GM18526 (cell line): ENCODE data around the gene PTPRT.

ENCODE experiments used
- POLR2A ChIP-seq: IDR thresholded peaks from 3 replicates; pipeline ENCODE4 v1.6.1; 2011; ENCODE audit not compliant: insufficient read length; ENCODE audit errors: extremely low read depth

PTPRT gene

GRCh38 chr20:42556575-42556974 is 633.1 kb downstream of the PTPRT start:
- TF ChIP-seq POLR2A = no peak

DNA sequence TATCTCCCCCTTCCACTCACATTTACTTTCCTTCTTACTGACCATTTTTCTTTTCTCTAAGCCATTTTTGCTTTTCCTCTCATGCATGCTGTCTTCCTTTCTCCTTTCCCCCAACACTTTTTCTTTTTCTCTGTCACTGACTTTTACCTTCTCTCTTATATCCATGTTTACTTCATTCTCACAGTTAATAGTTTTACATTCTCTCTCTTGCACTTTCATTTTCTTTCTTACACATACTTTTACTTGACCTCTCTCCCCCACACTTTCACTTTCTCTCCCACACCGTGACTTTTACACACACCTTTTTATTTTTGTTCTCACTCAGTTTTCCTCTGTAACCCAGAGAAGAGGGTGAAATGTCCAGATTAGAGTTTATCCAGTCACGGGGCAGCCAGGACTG is 636.3 kb downstream of the PTPRT start:
- no peak for TF ChIP-seq POLR2A

DNA sequence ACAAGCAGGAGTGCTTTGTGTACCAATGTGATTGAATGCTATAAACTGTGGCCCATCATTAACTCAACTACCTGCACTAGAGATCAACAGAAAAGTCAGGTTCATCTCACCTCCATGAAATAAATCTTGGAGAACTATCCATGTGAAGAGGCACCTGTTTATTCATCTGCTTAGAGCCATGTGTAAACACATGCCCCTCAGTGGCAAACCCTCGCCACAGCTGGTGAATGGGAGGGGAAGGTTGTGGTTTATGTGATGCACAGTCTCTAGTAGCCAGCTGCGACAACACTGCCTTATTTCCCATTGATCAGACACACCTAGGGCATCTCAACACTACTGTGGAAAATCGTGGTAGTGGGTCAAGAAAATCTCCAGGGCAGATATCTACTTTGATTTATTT is 640.2 kb downstream of the PTPRT start:
- no peak for TF ChIP-seq POLR2A

GRCh38 chr20:42544926-42545325 is 644.8 kb downstream of the PTPRT start:
- TF ChIP-seq POLR2A = no peak

GRCh38 chr20:42532831-42533230 is 656.9 kb downstream of the PTPRT start:
- no peak for TF ChIP-seq POLR2A

DNA sequence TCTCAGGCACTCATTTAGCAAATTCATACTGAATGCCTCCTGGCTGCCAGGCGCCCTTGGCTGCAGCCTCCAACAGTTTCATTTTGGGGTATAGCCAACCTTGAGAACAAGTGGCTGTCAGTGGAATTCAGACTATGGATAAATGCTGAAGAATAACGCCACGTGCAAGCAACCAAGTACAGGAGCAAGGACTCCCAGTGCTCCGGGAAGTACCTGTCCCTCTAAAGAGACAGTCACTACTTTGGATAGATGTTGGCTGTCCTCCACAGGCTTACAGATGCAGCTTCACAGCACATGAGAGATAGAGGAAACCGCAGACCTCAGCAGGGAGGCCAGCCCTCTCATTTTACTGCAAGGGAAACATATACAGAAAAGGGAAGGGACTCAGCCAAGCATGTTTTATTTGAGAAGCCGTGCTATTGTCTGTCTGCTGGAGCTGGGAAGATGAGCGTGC is 658.2 kb downstream of the PTPRT start:
- TF ChIP-seq POLR2A = no peak

DNA sequence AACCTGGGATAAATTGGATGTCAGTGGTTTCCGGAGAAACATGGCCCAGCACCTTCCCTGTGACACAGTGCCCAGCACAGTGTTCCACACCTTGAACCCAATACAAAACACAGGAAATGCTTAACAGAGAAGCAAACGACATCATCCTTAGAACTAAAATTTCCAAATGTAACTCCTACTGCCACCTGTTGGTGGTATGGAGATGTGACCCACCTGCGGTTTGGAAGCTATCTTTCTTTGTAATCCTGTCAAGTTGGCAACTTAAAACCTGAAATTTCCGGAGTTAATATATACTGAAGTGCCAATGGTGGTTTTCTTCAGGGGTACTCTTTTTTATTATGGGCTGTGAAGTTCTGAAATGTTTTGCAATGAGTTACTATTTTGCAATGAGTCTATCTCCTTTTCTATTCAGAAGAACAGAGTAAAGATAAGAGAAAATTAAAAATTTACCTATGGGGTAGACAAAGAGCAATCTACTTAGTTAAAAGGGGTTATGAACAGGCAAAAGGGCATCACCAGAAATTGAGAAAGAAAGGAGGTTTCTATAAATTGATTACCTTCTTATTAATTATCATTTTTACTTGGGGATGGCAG is 658.8 kb downstream of the PTPRT start:
- no peak for TF ChIP-seq POLR2A

- no peak for TF ChIP-seq POLR2A
These were observed 659.5 kb downstream of the PTPRT start for GRCh38 chr20:42530191-42530590.

DNA sequence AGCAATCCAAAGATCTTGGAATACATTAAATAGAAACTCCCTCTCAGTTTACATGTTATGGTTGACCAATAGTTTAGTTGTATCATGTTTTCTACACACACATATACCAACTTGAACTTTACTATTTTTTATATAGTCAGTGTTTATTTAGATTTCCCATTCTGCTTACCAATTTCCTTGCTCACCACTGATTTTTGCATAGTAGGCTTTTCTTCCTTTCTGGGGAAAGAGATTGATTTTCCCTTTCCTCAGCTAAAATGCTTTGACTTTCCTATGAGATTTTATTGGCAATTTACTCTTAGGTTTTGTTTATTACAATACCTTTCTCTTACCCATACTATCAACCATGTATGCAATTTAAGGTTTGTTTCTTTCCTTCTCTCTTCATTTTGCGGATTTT is 665.6 kb downstream of the PTPRT start:
- no peak for TF ChIP-seq POLR2A

DNA sequence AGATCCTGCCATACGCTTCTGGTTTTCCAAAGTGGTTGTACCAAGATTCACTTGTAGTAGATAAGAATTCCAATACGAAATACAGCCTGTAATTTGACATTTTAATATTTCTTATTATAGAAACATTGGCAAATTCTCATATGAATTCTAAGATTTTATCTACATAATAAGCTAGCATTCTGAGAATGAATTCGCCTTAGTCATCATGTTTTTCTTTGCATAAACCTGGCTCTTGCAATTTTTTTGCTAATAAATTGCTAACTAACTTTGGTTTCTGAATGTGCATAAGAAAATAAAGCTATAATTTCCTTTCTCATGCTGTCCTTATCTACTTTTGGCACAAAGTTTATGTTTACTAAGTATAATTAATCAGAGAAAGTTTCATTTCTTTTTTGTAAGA is 673.0 kb downstream of the PTPRT start:
- no peak for TF ChIP-seq POLR2A

- no peak for TF ChIP-seq POLR2A
These were observed 679.0 kb downstream of the PTPRT start for GRCh38 chr20:42510686-42511085.

GRCh38 chr20:42507874-42508273 is 681.8 kb downstream of the PTPRT start:
- no peak for TF ChIP-seq POLR2A

- TF ChIP-seq POLR2A = no peak
These were observed 683.3 kb downstream of the PTPRT start for GRCh38 chr20:42506397-42506796.

DNA sequence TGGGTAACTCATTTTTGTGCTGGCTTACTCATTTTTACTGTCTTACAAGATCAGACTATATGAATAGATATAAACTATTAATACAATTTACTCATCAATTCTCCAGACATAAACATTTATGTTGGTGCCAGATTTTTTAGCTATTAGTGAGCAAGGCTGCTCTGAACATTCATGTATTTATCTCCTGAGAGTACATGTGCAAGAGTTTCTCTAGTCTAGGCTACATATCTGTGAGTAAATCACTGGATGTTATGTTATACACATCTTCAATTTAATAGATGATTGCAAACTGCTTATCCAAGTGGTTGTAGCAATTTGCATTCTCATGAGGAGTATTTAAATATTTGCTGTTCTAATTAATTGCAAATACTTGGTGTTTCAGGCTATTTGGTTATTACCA is 687.1 kb downstream of the PTPRT start:
- no peak for TF ChIP-seq POLR2A

GRCh38 chr20:42496595-42496994 is 693.1 kb downstream of the PTPRT start:
- TF ChIP-seq POLR2A = no peak

- no peak for TF ChIP-seq POLR2A
These were observed 695.4 kb downstream of the PTPRT start for GRCh38 chr20:42494290-42494689.

- no peak for TF ChIP-seq POLR2A
These were observed 696.7 kb downstream of the PTPRT start for GRCh38 chr20:42493001-42493400.

DNA sequence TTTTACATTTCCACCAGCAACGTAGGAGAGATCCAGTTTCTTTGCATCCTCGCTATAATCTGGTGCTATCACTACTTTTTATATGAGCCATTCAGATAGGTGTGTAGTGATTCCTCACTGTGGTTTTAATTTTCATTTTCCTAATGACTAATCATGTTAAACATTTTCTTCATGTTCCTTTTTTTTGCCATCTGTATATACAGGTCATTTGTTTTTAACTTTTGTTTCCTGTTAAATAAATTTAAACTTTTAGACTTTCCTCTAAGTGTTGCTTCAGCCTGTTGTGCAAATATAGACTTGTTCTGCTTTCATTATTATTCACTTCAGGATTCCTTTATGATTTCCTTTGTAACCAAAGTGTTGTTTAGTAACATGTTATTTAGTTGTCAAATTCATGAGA is 697.4 kb downstream of the PTPRT start:
- TF ChIP-seq POLR2A = no peak

DNA sequence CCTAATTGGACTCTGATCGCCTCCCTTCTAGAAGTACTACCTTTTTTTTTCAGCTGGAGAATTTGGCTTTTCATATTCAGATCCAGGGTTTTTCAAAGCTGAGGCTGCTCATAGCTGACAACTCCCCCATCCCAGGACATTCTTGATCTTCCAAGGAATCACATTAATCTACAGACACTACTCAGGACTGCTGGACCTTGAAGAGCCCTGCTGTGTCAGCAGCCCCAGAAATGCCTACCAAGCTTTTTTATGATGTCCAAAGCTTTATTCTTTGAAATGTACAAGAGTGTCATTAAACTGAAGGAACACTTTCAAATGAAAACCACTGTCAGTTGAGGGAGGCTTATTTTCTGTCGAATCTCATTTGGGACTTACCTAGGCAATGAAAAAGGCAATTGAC is 704.1 kb downstream of the PTPRT start:
- TF ChIP-seq POLR2A = no peak
